Stimulated activated CD8-positive, alpha-beta memory T cell treated with anti-CD3 and anti-CD28 coated beads, Interleukin-15, amount 100 ng/mL, for 1 hour (primary cell): ENCODE data around the gene TAGAP.

Experiments used
- DNase-seq: peaks from one replicate; pipeline ENCODE4 v3.0.0-alpha.2; 2020; ENCODE audit warnings: low read depth

TAGAP gene

GRCh38 chr6:159044899-159045727 lies at the start of gene TAGAP:
TSS of gene TAGAP (minus strand) at chr6:159044991. CDS start at chr6:159044146, 845 bp downstream.
- peak; percentile 69 for DNase-seq

- DNase-seq, result no peak
Observed at GRCh38 chr6:159093609-159094443, 49.0 kb upstream of the TAGAP start.

- DNase-seq, result no peak
Observed at GRCh38 chr6:159092631-159093030, 47.8 kb upstream of the TAGAP start.

- DNase-seq, result no peak
Observed at GRCh38 chr6:159090530-159091480, 46.0 kb upstream of the TAGAP start.

GRCh38 chr6:159089909-159090308 lies 45.1 kb upstream of the TAGAP start:
- no peak for DNase-seq

GRCh38 chr6:159089443-159089842 lies 44.7 kb upstream of the TAGAP start:
- DNase-seq, result no peak

GRCh38 chr6:159086033-159086618 lies 41.3 kb upstream of the TAGAP start:
- no peak for DNase-seq

- DNase-seq, result no peak
Observed at GRCh38 chr6:159085396-159085895, 40.7 kb upstream of the TAGAP start.

GRCh38 chr6:159084493-159085091 lies 39.8 kb upstream of the TAGAP start:
- no peak for DNase-seq

GRCh38 chr6:159083146-159083545 lies 38.4 kb upstream of the TAGAP start:
- DNase-seq, result no peak

GRCh38 chr6:159082039-159082815 lies 37.4 kb upstream of the TAGAP start:
- no peak for DNase-seq

- no peak for DNase-seq
Observed at GRCh38 chr6:159080217-159080976, 35.6 kb upstream of the TAGAP start.

GRCh38 chr6:159079367-159079766 lies 34.6 kb upstream of the TAGAP start:
- DNase-seq, result no peak

GRCh38 chr6:159077123-159077522 lies 32.3 kb upstream of the TAGAP start:
- DNase-seq, result no peak

GRCh38 chr6:159075506-159076228 lies 30.9 kb upstream of the TAGAP start:
- no peak for DNase-seq

GRCh38 chr6:159074876-159075275 lies 30.1 kb upstream of the TAGAP start:
- DNase-seq, result no peak

- no peak for DNase-seq
Observed at GRCh38 chr6:159074120-159074684, 29.4 kb upstream of the TAGAP start.
